Coronary artery (tissue), 2 donors: ENCODE results near the gene TPST1.
A peak's percentile ranks its signal among the peaks of the same experiment; 100 is the strongest.
"Not testable (repeated sequence)": the region's sequence is repeated elsewhere in the genome, so short reads cannot be mapped to it uniquely, and the experiment has no call there.

Source experiments
- DNase-seq: peaks from one replicate; pipeline ENCODE4 v3.0.0-alpha.2; 2017; ENCODE audit warnings: low spot score
- H3K27ac ChIP-seq, 2 donors: fragments of 200-600 bp; sonication (generic); one replicate each; pipeline ENCODE4 v1.5.1; 2016 to 2019
- H3K4me3 ChIP-seq: fragments of 200-600 bp; sonication (generic); 2 replicates; pipeline ENCODE4 v1.5.1; 2016; ENCODE audit warnings: mild to moderate bottlenecking, moderate library complexity
- CTCF ChIP-seq: fragments of 200-600 bp; sonication (generic); IDR thresholded peaks from one replicate; pipeline ENCODE4 v1.5.1; 2019; ENCODE audit warnings: antibody characterized with exemption

The TPST1 gene

DNA sequence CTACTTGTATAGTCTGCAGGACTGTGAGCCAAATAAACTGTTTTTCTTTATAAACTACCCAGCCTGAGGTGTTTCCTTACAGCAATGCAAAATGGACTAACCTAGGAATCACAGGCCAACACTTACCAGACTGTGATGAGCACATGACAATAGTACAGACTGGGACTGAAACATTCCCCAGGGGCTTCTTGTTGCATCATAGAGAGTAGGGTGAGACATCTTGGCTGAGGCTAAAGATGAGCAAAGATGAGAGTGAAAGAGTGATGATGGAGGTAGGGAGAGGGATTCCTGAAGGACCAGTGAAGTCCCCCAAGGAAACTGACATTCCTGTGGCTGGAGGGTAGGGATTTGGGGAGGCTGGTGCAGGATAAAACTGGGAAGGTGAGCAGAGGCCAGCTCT is 194.4 kb downstream of the TPST1 start:
- DNase-seq, result peak; percentile 29
- H3K27ac ChIP-seq, result no peak overlapping the region
- no peak for TF ChIP-seq CTCF
- no peak overlapping the region for H3K4me3 ChIP-seq

- Histone ChIP-seq H3K4me3 (no peak overlapping the region), H3K27ac (no peak overlapping the region)
- DNase-seq, result no peak
- TF ChIP-seq CTCF, result no peak
Measured at GRCh38 chr7:66400400-66400799, 195.3 kb downstream of the TPST1 start.

DNA sequence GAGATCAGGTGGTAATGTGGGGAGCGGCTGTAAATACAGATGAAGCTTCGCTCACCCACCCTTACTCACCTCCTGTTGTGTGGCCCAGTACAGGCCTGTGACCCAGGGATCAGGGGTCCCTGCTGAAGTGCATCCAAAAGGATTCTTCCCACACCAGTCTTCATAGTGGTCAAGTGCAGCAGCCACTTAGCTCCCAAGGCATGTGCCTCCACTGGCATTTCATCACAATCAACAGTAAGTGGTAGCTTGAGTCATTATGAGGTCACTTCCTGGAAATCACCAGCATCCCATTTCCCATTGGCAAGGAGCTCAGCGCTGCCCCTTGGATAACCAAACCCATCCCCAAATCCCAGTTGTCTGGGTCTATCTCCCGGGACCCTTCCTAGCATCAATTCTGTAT is 196.0 kb downstream of the TPST1 start:
- not testable (repeated sequence) for H3K4me3 ChIP-seq, H3K27ac ChIP-seq
- DNase-seq, result peak; percentile 17

GRCh38 chr7:66401932-66402331 is 196.8 kb downstream of the TPST1 start:
- not testable (repeated sequence) for H3K4me3 ChIP-seq, DNase-seq, H3K27ac ChIP-seq

DNA sequence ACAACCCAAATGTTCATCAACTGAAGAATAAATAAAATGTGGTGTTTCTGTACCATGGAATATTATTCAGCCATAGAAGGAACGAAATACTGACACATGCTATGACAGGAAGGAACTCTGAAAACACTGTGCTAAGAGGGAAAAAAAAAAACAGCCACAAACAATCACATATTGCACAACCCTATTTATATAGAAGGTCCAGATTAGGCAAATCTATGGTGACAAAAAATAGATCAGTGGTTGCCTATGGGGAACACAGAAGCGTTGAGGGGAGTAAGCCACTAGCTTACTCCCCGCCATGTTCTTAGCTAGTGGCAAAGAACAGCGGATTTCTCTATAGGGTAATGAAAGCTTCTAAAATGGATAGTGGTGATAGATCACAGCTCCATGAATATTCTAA is 198.4 kb downstream of the TPST1 start:
- H3K4me3 ChIP-seq, result no peak overlapping the region
- no peak for TF ChIP-seq CTCF
- DNase-seq, result no peak
- no peak overlapping the region for H3K27ac ChIP-seq

GRCh38 chr7:66409493-66409892 is 204.4 kb downstream of the TPST1 start:
- no peak for TF ChIP-seq CTCF
- no peak for DNase-seq
- H3K4me3 ChIP-seq, result no peak overlapping the region
- no peak overlapping the region for H3K27ac ChIP-seq
